BLaER1 (cell line): ENCODE measurements around the gene HOXA13.
A peak's percentile ranks its signal among the peaks of the same experiment; 100 is the strongest.

ENCODE experiments used
- H3K27ac ChIP-seq: shearing (Covaris generic); formaldehyde crosslinking; 2 replicates; pipeline ENCODE4 v1.8.1; 2022
- H3K27me3 ChIP-seq: shearing (Covaris generic); formaldehyde crosslinking; 2 replicates; pipeline ENCODE4 v1.8.1; 2022
- H3K36me3 ChIP-seq: shearing (Covaris generic); formaldehyde crosslinking; 2 replicates; pipeline ENCODE4 v1.8.1; 2022
- H3K4me1 ChIP-seq: shearing (Covaris generic); formaldehyde crosslinking; 2 replicates; pipeline ENCODE4 v1.8.1; 2022
- H3K4me2 ChIP-seq: shearing (Covaris generic); formaldehyde crosslinking; 2 replicates; pipeline ENCODE4 v1.8.1; 2022
- H3K4me3 ChIP-seq: shearing (Covaris generic); formaldehyde crosslinking; 2 replicates; pipeline ENCODE4 v1.8.1; 2022
- H3K9ac ChIP-seq: shearing (Covaris generic); formaldehyde crosslinking; 2 replicates; pipeline ENCODE4 v1.8.1; 2022
- H3K9me3 ChIP-seq: shearing (Covaris generic); formaldehyde crosslinking; 2 replicates; pipeline ENCODE4 v1.8.1; 2022
- H4K20me1 ChIP-seq: shearing (Covaris generic); formaldehyde crosslinking; 2 replicates; pipeline ENCODE4 v1.8.1; 2022
- Cebpa-rat ChIP-seq: shearing (Covaris generic); IDR thresholded peaks from 2 replicates; pipeline ENCODE4 v1.8.1; 2022

The HOXA13 gene

GRCh38 chr7:27186668-27187474, 13.0 kb downstream of the HOXA13 start:
- H3K27me3 ChIP-seq, result peaks cover 100% of the 10 kb centered on the region
- H3K36me3 ChIP-seq, result no peaks in the 10 kb centered on the region
- H3K4me2 ChIP-seq, result no peak overlapping the region
- no peak overlapping the region for H3K27ac ChIP-seq
- no peaks in the 10 kb centered on the region; the same call in 1 of the 2 replicates for H3K9me3 ChIP-seq
- no peak overlapping the region for H3K4me3 ChIP-seq
- peaks cover 100% of the 10 kb centered on the region for H4K20me1 ChIP-seq
- no peak for TF ChIP-seq Cebpa-rat
- no peak overlapping the region for H3K9ac ChIP-seq
- no peaks in the 10 kb centered on the region for H3K4me1 ChIP-seq

- Histone ChIP-seq H4K20me1 (peaks cover 98% of the 10 kb centered on the region), H3K9ac (no peak overlapping the region), H3K4me3 (no peak overlapping the region), H3K9me3 (no peaks in the 10 kb centered on the region; the same call in 1 of the 2 replicates), H3K27me3 (peaks cover 100% of the 10 kb centered on the region), H3K27ac (no peak overlapping the region), H3K4me1 (no peaks in the 10 kb centered on the region), H3K36me3 (no peaks in the 10 kb centered on the region), H3K4me2 (no peak overlapping the region)
- TF ChIP-seq Cebpa-rat, result no peak
These were observed 13.8 kb downstream of the HOXA13 start for GRCh38 chr7:27185854-27186667.

GRCh38 chr7:27185013-27185853, 14.7 kb downstream of the HOXA13 start, which contains the start of gene HOXA11:
HOXA11 (minus strand) TSS chr7:27185232; CDS start chr7:27185144, 88 bp downstream.
- no peaks in the 10 kb centered on the region for H3K4me1 ChIP-seq
- no peaks in the 10 kb centered on the region for H3K36me3 ChIP-seq
- H3K9ac ChIP-seq, result no peak within 1 kb of the TSS
- no peak for TF ChIP-seq Cebpa-rat
- peaks cover 98% of the 10 kb centered on the region for H4K20me1 ChIP-seq
- peaks cover 100% of the 10 kb centered on the region for H3K27me3 ChIP-seq
- H3K27ac ChIP-seq, result no peak within 1 kb of the TSS
- 0 out of 2 replicates have a peak within 1 kb of the TSS, but pooled peaks have one; percentile 23 for H3K4me3 ChIP-seq
- H3K4me2 ChIP-seq, result no peak within 1 kb of the TSS
- peaks cover 5% of the 10 kb centered on the region; the same call in 1 of the 2 replicates for H3K9me3 ChIP-seq

- H3K4me2 ChIP-seq, result no peak overlapping the region
- H3K4me1 ChIP-seq, result no peaks in the 10 kb centered on the region
- peaks cover 92% of the 10 kb centered on the region for H4K20me1 ChIP-seq
- no peak for TF ChIP-seq Cebpa-rat
- H3K27me3 ChIP-seq, result peaks cover 100% of the 10 kb centered on the region
- no peak overlapping the region for H3K27ac ChIP-seq
- no peak overlapping the region for H3K9ac ChIP-seq
- H3K4me3 ChIP-seq, result 0 out of 2 replicates have a peak overlapping the region, but pooled peaks have one; percentile 23
- peaks cover 12% of the 10 kb centered on the region; the same call in 1 of the 2 replicates for H3K9me3 ChIP-seq
- H3K36me3 ChIP-seq, result no peaks in the 10 kb centered on the region
These were observed 15.4 kb downstream of the HOXA13 start for GRCh38 chr7:27184337-27185012.

- no peak for TF ChIP-seq Cebpa-rat
- Histone ChIP-seq H3K9ac (no peak overlapping the region), H3K4me2 (no peak overlapping the region), H3K4me3 (0 out of 2 replicates have a peak overlapping the region, but pooled peaks have one; percentile 23), H4K20me1 (peaks cover 91% of the 10 kb centered on the region), H3K36me3 (no peaks in the 10 kb centered on the region), H3K27ac (no peak overlapping the region), H3K9me3 (peaks cover 13% of the 10 kb centered on the region; the same call in 1 of the 2 replicates), H3K27me3 (peaks cover 100% of the 10 kb centered on the region), H3K4me1 (no peaks in the 10 kb centered on the region)
These were observed 16.1 kb downstream of the HOXA13 start for GRCh38 chr7:27183682-27184336.

GRCh38 chr7:27182861-27183681, 16.8 kb downstream of the HOXA13 start:
- no peaks in the 10 kb centered on the region for H3K36me3 ChIP-seq
- H4K20me1 ChIP-seq, result peaks cover 91% of the 10 kb centered on the region
- no peak overlapping the region for H3K27ac ChIP-seq
- H3K27me3 ChIP-seq, result peaks cover 100% of the 10 kb centered on the region
- H3K4me1 ChIP-seq, result no peaks in the 10 kb centered on the region
- H3K4me2 ChIP-seq, result no peak overlapping the region
- H3K9ac ChIP-seq, result no peak overlapping the region
- no peak overlapping the region for H3K4me3 ChIP-seq
- H3K9me3 ChIP-seq, result peaks cover 13% of the 10 kb centered on the region; the same call in 1 of the 2 replicates
- no peak for TF ChIP-seq Cebpa-rat

- H3K27ac ChIP-seq, result no peak overlapping the region
These were observed 17.5 kb downstream of the HOXA13 start for GRCh38 chr7:27182285-27182841.

More at GRCh38 chr7:27182285-27182841, 17.5 kb downstream of the HOXA13 start:
- Histone ChIP-seq H3K4me2 (no peak overlapping the region), H3K4me3 (no peak overlapping the region), H3K9me3 (peaks cover 13% of the 10 kb centered on the region; the same call in 1 of the 2 replicates), H3K9ac (no peak overlapping the region), H4K20me1 (peaks cover 91% of the 10 kb centered on the region), H3K36me3 (no peaks in the 10 kb centered on the region), H3K4me1 (no peaks in the 10 kb centered on the region), H3K27me3 (peaks cover 100% of the 10 kb centered on the region)
- TF ChIP-seq Cebpa-rat, result no peak
